Hepatocyte (in vitro differentiated cells): ENCODE measurements around the gene AKR1D1. TPM values are rescaled to one million over a fixed set of nuclear protein-coding genes. Genes with fewer than 3 reads are reported as not detected.
A peak's percentile ranks its signal among the peaks of the same experiment; 100 is the strongest.

Experiments
- DNase-seq: peaks from one replicate; pipeline ENCODE4 v3.0.0-alpha.2; 2016; ENCODE audit warnings: low spot score
- H2AFZ ChIP-seq: fragments of 200-600 bp; sonication (generic); 2 replicates; pipeline ENCODE4 v1.6.0; 2016; ENCODE audit warnings: antibody characterized with exemption, mild to moderate bottlenecking
- H3K27ac ChIP-seq: fragments of 200-600 bp; sonication (generic); 2 replicates; pipeline ENCODE4 v1.5.1; 2016; ENCODE audit warnings: mild to moderate bottlenecking
- H3K27me3 ChIP-seq: fragments of 200-600 bp; sonication (generic); 2 replicates; pipeline ENCODE4 v1.6.1; 2016
- H3K36me3 ChIP-seq: fragments of 200-600 bp; sonication (generic); replicated peaks from 2 replicates; pipeline ENCODE4 v1.5.1; 2016; ENCODE audit warnings: low read depth; ENCODE audit not compliant: insufficient read depth
- H3K4me1 ChIP-seq: fragments of 200-600 bp; sonication (generic); 2 replicates; pipeline ENCODE4 v1.5.1; 2016; ENCODE audit warnings: mild to moderate bottlenecking, moderate library complexity; ENCODE audit not compliant: insufficient read depth
- H3K4me2 ChIP-seq: fragments of 200-600 bp; sonication (generic); 2 replicates; pipeline ENCODE4 v1.6.0; 2016
- H3K4me3 ChIP-seq: fragments of 200-600 bp; sonication (generic); 2 replicates; pipeline ENCODE4 v1.5.1; 2016; ENCODE audit warnings: mild to moderate bottlenecking
- H3K79me2 ChIP-seq: fragments of 200-600 bp; sonication (generic); 2 replicates; pipeline ENCODE4 v1.6.0; 2017; ENCODE audit warnings: mild to moderate bottlenecking
- H3K9me2 ChIP-seq: fragments of 200-600 bp; sonication (generic); replicated peaks from 2 replicates; pipeline ENCODE4 v1.6.0; 2017; ENCODE audit warnings: mild to moderate bottlenecking; ENCODE audit not compliant: insufficient read depth
- H3K9me3 ChIP-seq: fragments of 200-600 bp; sonication (generic); 2 replicates; pipeline ENCODE4 v1.5.1; 2016; ENCODE audit warnings: low read depth, mild to moderate bottlenecking
- H4K20me1 ChIP-seq: fragments of 200-600 bp; sonication (generic); 2 replicates; pipeline ENCODE4 v1.6.0; 2016; ENCODE audit warnings: mild to moderate bottlenecking; ENCODE audit not compliant: insufficient read depth, poor library complexity, severe bottlenecking
- CTCF ChIP-seq: fragments of 200-600 bp; sonication (generic); IDR thresholded peaks from 2 replicates; pipeline ENCODE4 v1.5.1; 2016; ENCODE audit warnings: antibody characterized with exemption, mild to moderate bottlenecking; ENCODE audit not compliant: poor library complexity
- EZH2 ChIP-seq: fragments of 200-600 bp; sonication (generic); IDR thresholded peaks from 2 replicates; pipeline ENCODE4 v1.6.1; 2016; ENCODE audit warnings: antibody characterized with exemption, mild to moderate bottlenecking, borderline replicate concordance
- EZH2phosphoT487 ChIP-seq: fragments of 200-600 bp; sonication (generic); IDR thresholded peaks from one replicate; pipeline ENCODE4 v1.6.1; 2018; ENCODE audit warnings: antibody characterized with exemption, mild to moderate bottlenecking, low read depth, moderate library complexity; ENCODE audit not compliant: unreplicated experiment, severe bottlenecking
- WGBS: methylation state at CpG from one replicate; pipeline ENCODE4 v1.1.6; 2016; ENCODE audit warnings: low lambda C conversion rate; ENCODE audit errors: missing lambda C conversion rate; 5-methylcytosine and 5-hydroxymethylcytosine counted together
- polyA plus RNA-seq: library from polyadenylated mRNA; unstranded; fragments of >200 nt; fragmentation: Nextera tagmentation; extraction: Ambion mirVana; gene quantifications from 2 replicates; pipeline ENCODE4 v1.2.1, GENCODE V29; 2016
- total RNA-seq: library from RNA; depleted of rRNA; stranded (reverse); fragments of >200 nt; gene quantifications from 2 replicates; pipeline ENCODE4 v1.2.3, GENCODE V29; 2014

Gene AKR1D1
- total and polyA plus RNA-seq, 2 experiments from 2014 or later, result 8.1 to 25.4 TPM

- H2AFZ ChIP-seq, result no peak overlapping the region
- no peaks in the 10 kb centered on the region for H3K9me2 ChIP-seq
- 83% methylated on average over 6 of the region's 6 CpGs for WGBS
- no peak overlapping the region for H3K27ac ChIP-seq
- peaks cover 7% of the 10 kb centered on the region for H3K4me1 ChIP-seq
- no peaks in the 10 kb centered on the region for H3K27me3 ChIP-seq
- no peaks in the 10 kb centered on the region for H3K9me3 ChIP-seq
- TF ChIP-seq EZH2 (no peak), CTCF (no peak), EZH2phosphoT487 (no peak)
- no peak for DNase-seq
- H4K20me1 ChIP-seq, result no peaks in the 10 kb centered on the region
- no peaks in the 10 kb centered on the region for H3K36me3 ChIP-seq
- H3K79me2 ChIP-seq, result no peaks in the 10 kb centered on the region
- no peak overlapping the region for H3K4me2 ChIP-seq
- H3K4me3 ChIP-seq, result no peak overlapping the region
Observed at GRCh38 chr7:138092486-138093028, 16.3 kb downstream of the AKR1D1 start.

GRCh38 chr7:138095972-138096935 lies 20.0 kb downstream of the AKR1D1 start:
- peak overlapping the region; percentile 78 for H3K27ac ChIP-seq
- DNase-seq, result peak; percentile 48

GRCh38 chr7:138097064-138097741 lies 20.9 kb downstream of the AKR1D1 start:
- no peaks in the 10 kb centered on the region for H3K79me2 ChIP-seq
- H2AFZ ChIP-seq, result peak overlapping the region; percentile 17
- no peak for TF ChIP-seq EZH2
- TF ChIP-seq EZH2phosphoT487, result no peak
- TF ChIP-seq CTCF, result peak; percentile 40
- 88% methylated on average over 3 of the region's 3 CpGs for WGBS
- peak; percentile 62 for DNase-seq
- no peaks in the 10 kb centered on the region for H4K20me1 ChIP-seq
- H3K4me2 ChIP-seq, result no peak overlapping the region
- no peaks in the 10 kb centered on the region for H3K36me3 ChIP-seq
- no peaks in the 10 kb centered on the region for H3K9me3 ChIP-seq
- peaks cover 7% of the 10 kb centered on the region for H3K4me1 ChIP-seq
- peak overlapping the region; percentile 78 for H3K27ac ChIP-seq
- H3K9me2 ChIP-seq, result no peaks in the 10 kb centered on the region
- no peak overlapping the region for H3K4me3 ChIP-seq
- H3K27me3 ChIP-seq, result no peaks in the 10 kb centered on the region

More at GRCh38 chr7:138095972-138096935, 20.0 kb downstream of the AKR1D1 start:
- H3K9me2 ChIP-seq, result no peaks in the 10 kb centered on the region
- no peaks in the 10 kb centered on the region for H4K20me1 ChIP-seq
- TF ChIP-seq EZH2phosphoT487 (no peak), CTCF (no peak), EZH2 (no peak)
- no peaks in the 10 kb centered on the region for H3K79me2 ChIP-seq
- no peaks in the 10 kb centered on the region for H3K27me3 ChIP-seq
- peaks cover 7% of the 10 kb centered on the region for H3K4me1 ChIP-seq
- H3K9me3 ChIP-seq, result no peaks in the 10 kb centered on the region
- H3K4me2 ChIP-seq, result no peak overlapping the region
- H2AFZ ChIP-seq, result no peak overlapping the region
- H3K4me3 ChIP-seq, result no peak overlapping the region
- WGBS, result 78% methylated on average over 8 of the region's 8 CpGs
- no peaks in the 10 kb centered on the region for H3K36me3 ChIP-seq
